Stimulated activated CD8-positive, alpha-beta memory T cell treated with anti-CD3 and anti-CD28 coated beads, Interleukin-4, amount 100 ng/mL, for 4 hours (primary cell): ENCODE measurements around the gene ATRIP.
"Not testable (repeated sequence)": the region's sequence is repeated elsewhere in the genome, so short reads cannot be mapped to it uniquely, and the experiment has no call there.

ENCODE experiments used
- DNase-seq, 2 donors: peaks; one replicate each; pipeline ENCODE4 v3.0.0-alpha.2; 2020; ENCODE audit warnings: low read depth in 2 of 2, low spot score in 1 of 2

ATRIP gene

DNA sequence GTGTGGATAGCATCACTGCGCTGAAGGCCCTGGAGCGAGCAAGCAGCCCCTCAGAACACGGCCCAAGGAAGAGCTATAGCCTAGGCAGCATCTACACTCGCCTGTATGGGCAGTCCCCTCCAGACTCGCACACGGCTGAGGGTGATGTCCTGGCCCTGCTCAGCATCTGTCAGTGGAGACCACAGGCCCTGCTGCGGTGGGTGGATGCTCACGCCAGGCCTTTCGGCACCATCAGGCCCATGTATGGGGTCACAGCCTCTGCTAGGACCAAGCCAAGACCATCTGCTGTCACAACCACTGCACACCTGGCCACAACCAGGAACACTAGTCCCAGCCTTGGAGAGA, 20.5 kb downstream of the ATRIP start:
- DNase-seq, result no peak

GRCh38 chr3:48467473-48468267, 21.1 kb downstream of the ATRIP start:
- no peak for DNase-seq

- DNase-seq, result no peak
These were observed 21.8 kb downstream of the ATRIP start for GRCh38 chr3:48468329-48468731.

- DNase-seq, result no peak
These were observed 22.7 kb downstream of the ATRIP start for GRCh38 chr3:48469046-48469915.

GRCh38 chr3:48470286-48470685, 23.7 kb downstream of the ATRIP start:
- DNase-seq, result no peak

DNA sequence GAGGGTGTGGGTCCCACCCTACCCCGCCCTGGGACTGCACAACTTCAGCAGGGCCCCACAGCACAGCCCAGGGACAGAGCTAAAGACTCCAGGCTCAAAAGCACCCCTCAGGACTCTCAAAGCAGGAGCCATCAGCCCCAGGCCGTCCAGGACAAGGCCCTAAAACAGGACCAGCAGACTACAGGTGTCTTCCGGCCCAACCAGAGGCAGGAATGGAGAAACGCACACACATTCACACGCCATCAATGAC, 26.1 kb downstream of the ATRIP start:
- DNase-seq, result no peak

DNA sequence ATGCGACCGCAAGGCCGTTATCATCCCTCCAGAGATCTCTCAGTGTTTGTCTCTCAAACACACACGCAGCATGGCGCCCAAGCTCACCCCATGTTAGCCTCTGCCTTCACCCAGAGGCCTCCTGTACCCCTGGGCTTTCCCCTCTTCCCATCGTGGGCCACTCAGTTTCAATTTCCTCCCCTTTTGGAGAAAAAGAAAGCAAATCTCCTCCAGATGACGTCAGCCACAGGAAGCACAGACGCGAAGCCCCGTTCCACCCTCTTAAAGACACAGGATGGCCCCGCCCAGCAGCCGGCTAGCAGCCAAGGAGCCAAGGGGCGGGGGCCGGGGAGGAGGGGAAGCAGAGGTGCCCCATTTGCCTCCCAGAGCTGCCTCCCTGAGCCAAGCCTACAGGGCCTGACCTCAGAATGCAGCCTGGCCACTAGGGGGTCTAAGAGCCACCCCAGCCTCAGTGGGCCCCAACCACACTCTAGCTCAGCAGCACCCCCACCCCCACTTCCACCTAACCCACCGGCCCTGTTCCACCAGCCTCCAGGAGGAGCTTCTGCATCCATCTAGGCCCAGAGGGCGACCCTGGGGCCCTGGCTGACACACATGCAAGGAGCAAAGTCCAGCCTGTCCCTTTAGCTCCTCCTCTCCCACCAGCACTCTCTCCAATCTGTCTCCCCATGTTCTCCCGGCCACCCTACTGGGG, 26.5 kb downstream of the ATRIP start:
- DNase-seq, result peak; percentile 88

DNA sequence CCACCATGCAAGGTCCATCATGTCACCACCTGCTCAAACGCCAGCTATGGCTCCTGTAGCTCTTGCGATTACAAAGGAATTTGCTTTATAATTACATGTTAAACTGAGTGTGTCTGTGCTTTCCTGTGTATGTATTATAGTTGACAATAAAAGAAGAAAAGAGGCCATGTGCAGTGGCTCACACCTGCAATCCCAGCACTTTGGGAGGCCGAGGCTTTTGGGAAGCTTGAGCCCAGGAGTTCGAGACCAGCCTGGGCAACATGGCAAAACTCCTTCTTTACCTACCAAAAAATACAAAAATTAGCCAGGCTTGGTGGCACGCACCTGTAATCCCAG, 27.0 kb downstream of the ATRIP start:
- DNase-seq, result no peak

DNA sequence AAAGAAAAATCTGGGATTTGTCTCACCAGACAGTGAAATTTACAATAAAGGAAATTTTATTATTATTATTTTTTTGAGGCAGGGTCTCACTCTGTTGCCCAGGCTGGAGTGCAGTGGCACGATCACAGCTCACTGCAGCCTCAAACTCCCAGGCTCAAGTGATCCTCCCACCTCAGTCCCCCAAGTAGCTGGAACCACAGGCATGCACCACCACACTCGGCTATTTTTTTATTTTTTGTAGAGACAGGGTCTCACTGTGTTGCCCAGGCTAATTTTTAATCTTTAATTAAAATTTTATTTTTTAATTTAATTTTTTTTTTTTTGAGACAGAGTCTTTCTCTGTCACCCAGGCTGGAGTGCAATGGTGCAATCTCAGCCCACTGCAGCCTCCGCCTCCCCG, 27.5 kb downstream of the ATRIP start:
- not testable (repeated sequence) for DNase-seq

GRCh38 chr3:48474619-48475018, 28.1 kb downstream of the ATRIP start:
- no peak for DNase-seq

- no peak for DNase-seq
These were observed 28.7 kb downstream of the ATRIP start for GRCh38 chr3:48475188-48475587.

GRCh38 chr3:48476426-48477053, 30.0 kb downstream of the ATRIP start:
- DNase-seq, result no peak

GRCh38 chr3:48477959-48478520, 31.5 kb downstream of the ATRIP start:
- DNase-seq, result no peak

- DNase-seq, result no peak
These were observed 32.4 kb downstream of the ATRIP start for GRCh38 chr3:48478626-48479555.

DNA sequence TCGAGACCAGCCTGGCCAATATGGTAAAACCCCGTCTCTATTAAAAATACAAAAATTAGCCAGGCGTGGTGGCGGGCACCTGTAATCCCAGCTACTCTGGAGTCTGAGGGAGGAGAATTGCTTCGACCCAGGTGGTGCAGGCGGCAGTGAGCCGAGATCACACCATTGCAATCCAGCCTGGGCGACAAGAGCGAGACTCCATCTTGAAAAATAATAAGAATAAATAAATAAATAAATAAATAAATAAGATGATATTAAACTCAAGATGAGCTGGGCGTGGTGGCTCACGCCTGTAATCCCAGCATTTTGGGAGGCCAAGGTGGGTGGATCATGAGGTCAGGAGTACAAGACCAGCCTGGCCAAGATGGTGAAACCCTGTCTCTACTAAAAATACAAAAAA, 34.4 kb downstream of the ATRIP start:
- DNase-seq, result not testable (repeated sequence)

GRCh38 chr3:48482822-48483221, 36.3 kb downstream of the ATRIP start:
- DNase-seq, result not testable (repeated sequence)

DNA sequence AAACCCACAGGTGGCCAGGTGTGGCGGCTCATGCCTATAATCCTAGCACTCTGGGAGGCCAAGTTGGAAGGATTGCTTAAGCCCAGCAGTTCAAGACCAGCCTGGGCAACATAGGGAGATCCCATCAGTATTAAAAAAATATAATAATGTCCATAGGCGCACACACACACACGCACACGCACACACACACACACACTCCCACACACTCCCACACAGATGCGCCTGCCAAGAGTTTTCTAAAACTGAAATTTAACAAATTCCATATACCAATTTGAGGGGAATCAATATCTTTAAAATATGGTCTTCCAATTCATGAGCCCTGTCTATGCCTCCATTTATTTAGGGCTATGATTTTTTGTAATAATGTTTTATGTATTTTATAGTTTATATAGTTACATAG, 40.4 kb downstream of the ATRIP start:
- no peak for DNase-seq

DNA sequence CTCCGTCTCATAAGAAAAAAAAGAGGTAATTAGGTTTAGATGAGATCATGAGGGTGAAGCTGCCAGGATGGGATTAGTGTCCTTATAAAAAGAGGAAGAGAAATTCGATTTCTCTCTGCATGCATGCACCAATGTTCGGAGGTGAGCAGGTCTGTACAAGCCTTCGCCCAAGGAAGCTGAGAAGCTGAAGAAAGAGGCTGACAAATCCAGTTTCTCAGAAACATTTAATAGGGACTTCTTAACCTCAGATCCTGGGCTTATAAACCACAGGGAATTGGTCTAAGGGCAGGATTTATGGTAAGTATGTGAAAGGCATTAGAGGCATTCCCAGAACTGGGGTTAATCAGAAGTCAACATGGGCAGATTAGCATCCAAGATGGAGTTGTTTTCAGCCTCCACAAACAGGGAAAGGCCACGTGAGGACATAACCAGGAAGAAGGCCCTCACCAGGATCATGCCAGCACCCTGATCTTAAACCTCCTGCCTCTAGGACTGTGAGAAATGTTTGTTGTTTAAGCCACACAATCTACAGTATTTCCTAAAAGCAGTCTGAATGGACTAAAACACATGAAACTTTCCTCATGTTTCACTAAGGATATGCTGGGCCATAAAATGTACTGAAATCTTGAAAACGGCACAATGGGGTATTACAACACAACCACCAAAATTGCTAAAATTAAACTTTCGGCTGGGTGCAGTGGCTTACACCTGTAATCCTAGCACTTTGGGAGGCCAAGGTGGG, 46.1 kb downstream of the ATRIP start:
- DNase-seq, result no peak

- DNase-seq, result no peak
These were observed 46.6 kb downstream of the ATRIP start for GRCh38 chr3:48493203-48493501.

GRCh38 chr3:48500656-48501055, 54.1 kb downstream of the ATRIP start:
- DNase-seq, result no peak
